RPMI7951 (cell line): ENCODE results near the gene ATP13A1. TPM values are rescaled to one million over a fixed set of nuclear protein-coding genes. Genes with fewer than 3 reads are reported as not detected.

ENCODE experiments used
- DNase-seq: peaks from one replicate; pipeline ENCODE4 v3.0.0-alpha.2; 2012; ENCODE audit warnings: low read depth
- total RNA-seq: library from RNA; depleted of rRNA; stranded (reverse); fragments of >200 nt; shearing (Covaris generic); gene quantifications from 2 replicates; pipeline ENCODE4 v1.2.3, GENCODE V29; 2014

Gene ATP13A1
- total RNA-seq, 1 experiment from 2014 or later = 21.3 TPM

DNA sequence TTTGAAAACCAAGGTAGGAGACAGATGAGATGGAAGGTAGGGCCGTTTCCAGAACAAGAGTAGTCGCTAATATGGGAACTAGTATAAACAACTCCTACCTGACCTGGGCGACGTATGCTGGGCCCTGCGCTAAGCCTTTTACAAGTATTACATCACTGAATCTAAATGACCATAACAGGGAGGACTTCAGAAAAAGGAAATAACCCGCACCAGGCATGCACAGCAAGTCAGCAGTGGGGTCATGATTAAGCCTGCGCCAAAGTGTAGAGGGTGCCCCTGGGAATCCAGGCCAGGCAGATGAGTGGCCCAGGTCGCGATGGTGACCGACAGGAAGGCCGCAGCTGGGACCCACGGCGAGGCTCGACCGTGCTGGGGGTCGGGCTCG lies 613 bp downstream of the ATP13A1 start:
- no peak for DNase-seq

- DNase-seq = no peak
Observed at GRCh38 chr19:19662344-19662743, 1.1 kb downstream of the ATP13A1 start.

DNA sequence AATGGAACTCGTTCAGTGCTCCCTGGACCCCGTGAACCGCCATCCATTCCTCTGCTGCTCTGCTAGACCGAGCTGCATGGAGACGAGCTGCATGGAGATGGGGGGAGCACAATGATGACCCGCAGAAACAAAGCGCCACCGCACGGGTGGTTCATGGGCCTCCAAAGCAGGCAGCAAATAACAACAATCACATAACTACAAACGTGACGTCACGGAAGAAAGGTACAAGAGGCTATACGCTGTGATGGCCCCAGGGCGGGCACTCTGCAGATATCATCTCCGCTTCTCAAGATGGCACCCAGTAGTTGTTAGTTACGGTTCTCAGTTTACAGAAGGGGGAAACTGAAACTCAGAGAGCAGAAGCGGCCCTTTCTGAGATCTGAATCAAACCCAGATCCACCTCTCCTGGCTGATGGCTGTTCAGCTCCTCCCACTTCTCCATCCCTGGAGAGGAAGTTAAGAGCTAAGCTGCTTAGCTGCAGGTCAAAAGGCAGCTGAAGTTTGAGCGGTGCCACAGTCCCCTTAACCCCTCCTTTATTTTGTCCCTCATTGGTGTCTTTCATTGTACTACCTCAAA lies 1.7 kb downstream of the ATP13A1 start:
- DNase-seq = no peak

DNA sequence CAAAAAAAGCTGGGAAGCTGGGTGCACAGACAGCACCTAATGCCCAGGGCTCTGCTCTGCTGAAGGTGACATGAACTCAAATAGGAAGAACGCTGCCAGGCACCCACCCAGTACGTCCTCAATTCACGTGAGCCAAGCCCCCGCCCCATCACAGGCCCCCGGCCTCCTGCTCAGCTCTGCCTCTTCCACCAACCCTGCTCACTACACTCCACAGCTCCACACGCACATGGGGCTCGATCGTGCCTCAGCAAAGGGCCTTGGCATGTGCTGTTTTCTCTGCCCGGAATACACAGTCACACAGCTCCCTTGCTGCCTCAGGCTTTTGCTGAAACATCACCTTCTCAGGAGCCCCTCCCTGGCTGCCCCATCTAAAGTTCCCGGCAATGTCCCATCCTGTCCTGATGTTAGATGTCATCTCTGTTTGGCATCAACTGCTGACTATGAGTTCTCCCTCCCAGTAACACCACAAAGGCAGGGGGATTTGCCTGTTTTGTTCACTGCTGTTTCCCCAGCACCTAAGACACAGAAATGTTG lies 2.3 kb downstream of the ATP13A1 start:
- no peak for DNase-seq

DNA sequence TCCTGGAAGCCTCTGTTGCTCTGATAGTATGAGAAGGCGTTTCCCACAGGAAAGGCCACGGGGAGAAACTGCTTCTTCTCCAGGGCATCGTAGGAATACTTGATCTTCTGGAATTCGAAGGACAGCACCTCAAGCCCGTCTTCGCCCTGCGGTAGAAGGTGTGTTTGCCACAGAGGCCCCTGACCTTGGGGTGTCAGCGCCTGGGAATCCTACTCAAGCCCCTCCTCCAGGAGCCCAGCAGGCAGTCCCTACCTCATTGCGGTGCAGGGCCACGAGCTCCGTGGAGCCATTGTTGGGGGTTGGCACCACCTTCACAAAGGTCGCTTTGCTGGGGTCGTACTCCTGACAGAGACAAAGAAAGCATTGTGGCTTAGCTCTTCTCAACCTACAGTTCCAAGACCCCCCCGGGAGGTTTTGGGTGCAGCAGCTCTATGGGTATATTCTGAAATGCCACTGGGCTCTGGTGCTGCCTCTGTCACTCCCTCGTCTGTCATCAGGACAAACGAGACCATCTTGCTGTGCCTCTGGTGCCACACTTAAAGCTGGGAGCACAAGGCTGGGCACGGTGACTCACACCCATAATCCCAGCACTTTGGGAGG lies 3.7 kb downstream of the ATP13A1 start:
- no peak for DNase-seq

DNA sequence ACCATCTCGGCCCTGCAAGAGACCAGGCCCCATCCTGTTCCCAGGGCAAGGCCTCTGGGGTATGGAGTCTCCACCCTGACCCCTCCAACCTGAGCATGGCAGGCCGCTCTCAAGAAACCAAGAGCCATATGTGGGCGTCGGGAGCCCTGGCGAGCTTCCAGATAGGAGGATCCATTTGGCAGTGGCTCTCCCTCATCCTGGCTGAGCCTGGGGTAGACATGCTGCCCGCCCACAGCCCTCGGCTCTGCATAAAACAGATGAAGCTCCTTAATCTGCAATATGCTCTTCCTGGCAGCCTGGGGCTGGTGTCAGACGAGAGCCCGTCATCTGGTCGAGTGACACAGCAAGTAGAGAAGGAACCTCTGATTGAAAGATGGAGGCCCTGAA lies 6.1 kb downstream of the ATP13A1 start:
- DNase-seq = no peak

DNA sequence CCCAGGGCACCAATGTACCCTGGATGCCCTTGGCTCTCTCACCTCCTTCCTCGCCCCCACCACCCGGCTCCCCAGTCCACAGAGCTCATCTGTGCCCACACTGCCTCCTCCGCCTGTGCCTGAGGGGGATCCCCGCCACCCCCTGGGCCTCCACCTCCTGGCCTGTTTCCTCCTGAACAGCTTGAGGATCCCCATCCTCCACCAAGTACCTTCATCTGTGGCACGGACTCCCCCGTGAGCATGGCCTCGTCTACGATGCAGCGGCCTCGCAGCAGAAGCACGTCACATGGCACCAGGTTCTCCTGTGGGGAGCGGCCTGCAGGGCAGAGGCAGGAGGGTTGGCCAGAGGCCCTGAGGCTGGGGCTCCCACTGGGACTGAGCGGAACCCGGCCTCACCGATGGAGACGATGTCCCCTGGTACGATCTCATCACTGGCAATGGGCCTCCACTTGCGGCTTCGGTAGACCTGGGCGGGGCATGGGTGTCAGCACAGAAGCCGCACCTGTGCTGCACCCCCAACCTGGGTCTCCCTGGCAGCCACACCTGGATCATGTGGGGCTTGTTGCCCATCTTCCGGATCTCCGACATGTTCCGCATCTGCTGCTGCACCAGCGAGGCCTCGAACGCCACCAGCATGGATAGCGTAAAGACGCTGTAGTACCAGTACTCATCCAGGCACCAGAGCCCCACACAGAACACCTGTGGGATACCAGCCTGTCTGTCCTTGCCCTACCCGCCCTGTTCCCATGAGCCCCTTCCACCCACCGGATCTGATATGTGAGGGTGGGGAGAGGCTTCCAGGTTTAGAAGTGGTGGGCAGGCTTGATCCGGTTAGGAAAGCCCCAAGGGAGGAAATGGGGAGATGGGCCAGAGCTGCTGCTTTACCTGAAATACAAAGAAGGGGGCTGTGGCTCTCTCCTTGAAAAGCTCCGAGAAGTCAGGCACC lies 6.8 kb downstream of the ATP13A1 start:
- DNase-seq = no peak

DNA sequence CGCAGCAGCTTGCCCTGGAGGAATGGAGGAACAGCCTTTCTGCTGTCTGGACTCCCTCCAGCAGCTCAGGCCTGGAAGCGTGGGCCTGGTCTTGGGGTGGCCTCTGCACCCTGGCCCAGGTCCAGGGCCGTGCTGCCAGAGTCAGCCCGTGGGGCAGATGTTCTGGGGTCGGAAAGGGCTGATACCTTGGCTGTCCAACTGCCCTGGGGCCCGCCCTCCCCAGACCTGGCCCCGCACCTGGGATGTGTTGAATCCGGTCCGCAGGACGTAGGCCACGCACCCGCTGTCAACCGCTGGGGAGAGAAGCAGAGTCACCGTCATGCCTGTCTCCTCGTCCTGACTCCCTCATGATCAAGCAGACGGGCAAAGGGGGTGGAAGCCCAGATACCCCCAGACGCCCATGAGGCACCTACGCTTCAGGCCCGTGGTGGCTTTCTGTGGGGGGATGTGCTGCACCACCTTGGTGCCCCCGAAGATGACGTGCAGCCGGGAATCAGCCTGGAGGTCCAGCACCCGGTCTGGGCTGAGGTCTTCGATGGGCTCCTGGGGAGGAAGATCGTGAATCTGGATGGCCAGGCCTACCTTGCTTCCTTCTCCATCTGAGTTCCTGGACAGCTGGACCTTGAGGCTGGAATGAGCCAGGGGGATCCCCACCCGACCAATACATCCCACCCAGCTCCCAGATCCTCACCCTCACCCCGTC lies 7.7 kb downstream of the ATP13A1 start:
- DNase-seq = no peak

DNA sequence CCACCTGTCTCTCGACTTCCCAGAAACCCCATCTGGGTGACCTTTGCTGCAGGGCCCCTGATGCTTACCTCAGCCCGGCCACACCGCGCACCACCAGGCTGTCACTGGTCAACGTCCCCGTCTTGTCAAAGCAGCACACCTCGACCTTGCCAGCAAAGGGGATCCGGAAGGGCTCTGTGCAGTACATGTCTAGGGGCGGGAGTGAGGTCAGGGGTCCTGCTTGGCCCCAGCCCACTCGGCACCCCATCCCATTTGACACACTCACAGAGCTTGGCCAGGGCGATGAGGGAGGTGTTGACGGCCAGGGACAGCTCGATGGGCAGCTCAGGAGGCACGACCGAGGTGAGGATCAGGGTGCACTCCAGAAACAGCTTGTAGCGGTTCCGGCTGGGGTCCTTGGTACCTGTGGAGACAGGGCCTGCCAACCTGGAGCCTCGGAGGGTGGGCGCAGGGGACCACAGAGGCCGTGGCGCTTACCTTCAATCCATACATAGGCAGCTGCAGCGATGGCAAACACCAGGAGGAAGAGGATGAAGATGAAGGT lies 8.4 kb downstream of the ATP13A1 start:
- DNase-seq = no peak

DNA sequence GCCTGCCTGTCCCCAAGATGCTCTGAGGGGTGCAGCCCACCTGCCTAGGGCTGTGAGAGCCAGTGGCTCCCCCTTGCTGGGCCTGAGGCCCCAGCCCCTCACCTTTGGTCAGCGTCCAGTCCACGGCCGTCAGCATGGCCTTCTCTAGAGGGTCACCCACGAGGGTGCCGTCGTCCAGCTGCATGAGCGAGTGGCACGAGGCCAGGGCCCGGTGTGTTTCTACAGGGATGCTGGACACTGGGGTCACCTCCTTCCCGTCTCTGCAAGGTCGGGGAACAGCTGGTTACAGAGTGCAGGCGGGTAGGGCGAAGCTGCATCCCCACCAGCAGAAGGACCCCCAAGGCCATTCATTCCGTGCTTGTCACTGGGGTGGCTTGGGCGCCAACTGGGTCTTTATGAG lies 9.0 kb downstream of the ATP13A1 start:
- no peak for DNase-seq

DNA sequence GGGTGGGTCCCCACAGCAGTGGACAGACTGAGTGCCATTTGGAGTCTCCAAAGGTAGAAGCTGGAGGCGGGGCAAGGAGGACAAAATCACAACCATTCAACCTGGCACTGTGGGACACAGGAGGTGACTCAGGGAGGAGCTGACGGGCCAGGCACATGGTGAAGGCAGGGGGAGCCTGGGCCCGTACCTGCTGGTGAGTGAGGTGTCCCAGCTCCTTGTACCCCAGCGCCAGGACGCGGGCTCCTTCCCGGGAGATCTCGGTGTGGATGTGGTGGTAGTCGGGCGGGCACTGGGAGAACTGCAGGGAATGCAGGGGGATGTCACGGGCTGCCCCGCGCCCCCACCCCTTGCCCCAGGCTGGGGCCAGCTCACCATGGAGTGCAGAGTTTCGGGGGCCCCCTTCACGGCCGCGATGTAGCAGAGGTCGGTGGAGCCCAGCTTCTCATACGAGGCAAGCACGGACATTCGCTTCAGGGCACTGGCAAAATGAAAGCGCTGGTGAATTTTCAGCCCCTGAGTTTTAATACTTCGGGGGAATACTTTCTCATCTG lies 9.8 kb downstream of the ATP13A1 start:
- DNase-seq = no peak

DNA sequence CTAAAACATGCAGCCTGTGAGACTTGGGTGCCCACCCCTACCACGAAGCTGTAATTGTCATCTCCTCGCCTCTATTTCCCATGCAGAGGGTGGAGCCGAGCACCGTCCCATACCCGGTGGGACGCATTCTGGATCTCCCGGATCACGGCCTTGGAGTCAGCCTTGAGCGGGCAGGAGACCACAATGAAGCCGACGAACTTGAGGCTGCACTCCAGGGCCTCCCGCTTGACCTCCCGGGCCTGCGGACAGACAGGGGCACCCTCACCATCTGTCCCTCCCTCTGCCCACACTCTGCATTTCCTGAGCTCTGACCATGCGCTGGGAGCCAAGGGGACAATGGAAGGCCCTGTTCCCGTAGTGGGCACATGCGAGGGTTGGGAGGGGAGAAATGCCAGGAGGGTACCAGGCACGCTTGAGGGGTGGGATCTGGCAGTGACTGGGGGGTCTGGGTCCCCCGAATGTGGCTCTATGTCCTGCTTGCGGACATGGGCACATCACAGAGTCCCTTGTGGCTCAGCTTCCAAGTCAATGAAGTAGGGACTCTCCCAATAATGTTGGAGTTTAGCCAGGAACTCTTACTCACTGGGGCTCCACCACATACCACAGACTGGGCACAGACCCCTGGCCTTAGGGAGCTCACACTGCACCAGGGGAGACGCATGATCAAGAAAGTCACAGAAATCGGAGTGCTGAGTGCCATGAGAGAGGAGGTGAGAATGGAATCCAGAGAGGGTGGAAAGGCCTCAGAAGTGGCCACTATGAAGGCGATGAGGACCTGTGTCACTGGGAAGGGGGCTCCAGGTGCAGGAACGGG lies 10.8 kb downstream of the ATP13A1 start:
- DNase-seq = peak; percentile 59

DNA sequence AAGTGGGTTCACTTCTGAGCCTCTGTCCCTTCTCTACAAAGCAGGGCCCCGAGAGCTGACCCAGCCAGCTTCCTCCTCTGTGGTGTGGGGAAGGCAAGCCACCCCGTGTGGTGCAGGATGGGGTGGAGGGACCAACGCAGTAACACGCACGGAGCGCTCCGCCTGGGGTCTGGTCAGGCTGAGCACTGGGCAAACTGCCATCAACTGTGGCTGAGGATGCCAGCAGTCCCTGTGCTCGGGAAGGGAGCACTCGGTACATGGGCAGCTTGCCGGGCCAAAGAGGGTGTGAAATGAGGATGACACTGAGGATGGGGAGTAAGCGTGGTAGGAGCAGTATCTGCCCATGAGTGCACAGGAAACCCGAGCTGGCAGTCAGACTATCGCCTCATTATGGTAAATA lies 12.4 kb downstream of the ATP13A1 start:
- DNase-seq = no peak

- DNase-seq = no peak
Observed at GRCh38 chr19:19650331-19650730, 13.1 kb downstream of the ATP13A1 start.

- no peak for DNase-seq
Observed at GRCh38 chr19:19649580-19649995, 13.9 kb downstream of the ATP13A1 start.

- no peak for DNase-seq
Observed at GRCh38 chr19:19649155-19649554, 14.3 kb downstream of the ATP13A1 start.

GRCh38 chr19:19647037-19647835 lies 16.2 kb downstream of the ATP13A1 start:
- no peak for DNase-seq

- DNase-seq = no peak
Observed at GRCh38 chr19:19645233-19645870, 18.1 kb downstream of the ATP13A1 start.

- no peak for DNase-seq
Observed at GRCh38 chr19:19644054-19644388, 19.5 kb downstream of the ATP13A1 start.
